DMS79 (cell line): ENCODE data around the gene AFAP1L1.

Source experiments
- DNase-seq: peaks from one replicate; lab custom pipeline; 2025; lab: John Stamatoyannopoulos, UW

AFAP1L1 gene

DNA sequence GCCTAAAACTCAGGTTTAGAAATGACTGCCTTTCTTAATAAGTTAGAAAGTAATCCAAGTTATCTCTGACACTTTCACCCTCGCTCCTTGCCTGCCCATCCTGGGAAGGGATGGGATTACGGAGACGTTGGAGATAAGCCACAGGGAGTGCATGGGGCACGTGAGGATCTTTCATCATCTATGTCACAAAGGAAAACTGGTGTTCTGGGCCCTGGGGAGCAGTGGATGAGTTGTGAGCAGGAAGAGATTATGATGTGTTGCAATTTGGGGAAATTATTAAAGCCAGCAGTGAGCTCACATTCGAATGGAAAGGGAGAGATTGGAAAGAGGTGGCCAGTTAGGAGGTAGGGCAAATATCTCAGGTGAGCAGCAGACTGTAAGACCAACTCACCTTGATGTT lies 12.8 kb downstream of the AFAP1L1 start:
- no peak for DNase-seq

DNA sequence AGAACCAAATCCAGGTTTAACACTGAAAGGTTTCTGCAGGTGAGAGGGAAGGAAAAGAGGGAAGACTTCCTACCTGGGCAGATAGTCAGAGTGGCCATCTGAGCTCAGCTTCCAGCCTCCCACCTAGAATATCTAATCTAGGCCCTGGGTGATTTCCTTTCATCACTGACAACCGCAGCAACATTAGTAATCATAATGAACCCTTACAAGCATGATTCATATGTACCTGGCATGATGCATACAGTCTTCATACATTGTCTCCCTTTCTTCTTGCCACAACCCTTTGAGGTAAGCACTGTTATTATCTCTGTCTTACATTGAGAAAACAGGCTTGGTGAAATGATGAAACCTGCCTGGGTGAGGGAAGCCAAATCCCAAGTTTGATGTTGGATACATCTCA lies 13.5 kb downstream of the AFAP1L1 start:
- no peak for DNase-seq

DNA sequence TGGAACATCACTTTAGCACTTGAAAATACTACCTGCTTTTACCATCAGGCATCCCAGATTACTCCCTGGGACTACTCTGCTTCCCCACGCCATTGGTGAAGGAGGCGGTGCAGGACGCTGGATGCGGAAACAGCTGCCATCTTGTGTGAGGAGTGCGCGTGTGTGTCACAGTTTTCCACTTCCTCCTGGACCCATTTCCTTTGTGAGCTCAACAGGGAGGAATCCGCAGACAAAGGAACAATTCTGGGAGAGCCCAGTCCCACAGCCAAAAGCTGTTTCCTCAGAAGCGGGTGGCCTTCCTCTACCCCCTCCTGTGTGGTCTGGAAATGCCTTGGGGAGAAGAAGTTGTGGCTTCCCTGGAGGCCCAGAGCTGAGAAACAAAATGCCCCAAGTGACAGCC lies 16.8 kb downstream of the AFAP1L1 start:
- DNase-seq, result no peak

DNA sequence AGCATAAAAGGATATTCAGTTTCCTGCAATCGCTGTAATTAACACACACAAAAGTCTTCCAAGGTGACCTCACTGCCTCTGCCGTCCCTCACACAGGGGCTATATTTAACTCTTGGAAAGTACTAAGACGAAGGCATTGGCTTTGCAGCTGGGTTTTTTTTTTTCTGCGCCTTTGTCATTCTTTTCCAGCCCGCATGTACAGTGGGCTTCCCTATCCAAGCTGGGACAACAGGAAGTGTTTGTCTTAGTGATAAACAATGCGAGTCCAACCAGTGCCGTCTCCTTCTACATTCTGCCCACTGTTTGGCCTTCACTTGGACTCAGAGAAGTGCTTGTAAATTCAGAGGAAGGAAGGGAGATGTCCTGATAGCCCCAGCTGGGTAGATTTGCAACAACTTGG lies 17.6 kb downstream of the AFAP1L1 start:
- DNase-seq, result no peak

DNA sequence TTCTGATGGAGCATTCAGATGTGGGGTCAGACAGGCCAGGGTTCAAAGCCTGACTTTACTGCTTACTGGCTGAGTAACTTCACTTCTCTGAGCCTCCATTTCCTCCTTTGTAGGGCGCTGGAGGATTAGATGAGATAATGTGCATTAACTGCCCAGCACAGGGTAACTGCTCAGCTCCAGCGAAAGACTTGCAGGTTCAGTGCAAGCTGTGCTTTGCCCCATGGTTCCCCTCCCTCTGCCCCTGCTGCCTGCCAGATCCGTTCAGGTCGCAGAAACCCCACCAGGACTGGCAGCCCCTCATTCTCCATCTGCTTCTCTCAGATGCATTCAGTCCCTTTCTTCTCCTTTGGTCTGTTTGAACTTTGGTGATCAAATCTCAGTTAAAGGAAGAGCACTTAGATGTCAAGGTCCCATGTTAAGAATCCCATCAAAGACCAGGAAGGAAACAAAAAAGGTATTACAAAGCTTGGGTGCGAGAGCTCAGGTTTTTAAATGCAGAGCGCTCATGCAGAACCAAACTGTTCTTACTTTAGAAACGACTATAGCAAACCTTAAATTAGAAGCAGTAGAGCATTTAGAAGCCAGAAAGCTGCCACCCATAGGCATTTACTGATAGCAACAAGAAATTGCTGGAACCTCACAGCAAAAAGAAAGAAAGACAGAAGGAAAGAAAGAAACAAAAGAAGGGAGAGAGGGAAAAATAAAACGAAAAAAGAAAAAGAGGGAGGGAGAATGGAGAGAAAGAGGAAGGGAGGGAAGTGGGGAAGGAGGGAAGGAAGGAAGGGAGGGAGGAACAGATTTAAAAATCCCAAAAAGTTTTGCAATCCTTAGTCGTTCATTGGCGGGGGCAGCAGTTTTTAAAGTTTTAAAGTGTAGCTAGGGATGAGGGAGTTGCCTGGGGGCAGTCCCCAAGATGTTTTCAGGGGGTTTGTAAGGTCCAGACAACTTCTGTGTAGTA lies 23.5 kb downstream of the AFAP1L1 start:
- DNase-seq, result no peak

DNA sequence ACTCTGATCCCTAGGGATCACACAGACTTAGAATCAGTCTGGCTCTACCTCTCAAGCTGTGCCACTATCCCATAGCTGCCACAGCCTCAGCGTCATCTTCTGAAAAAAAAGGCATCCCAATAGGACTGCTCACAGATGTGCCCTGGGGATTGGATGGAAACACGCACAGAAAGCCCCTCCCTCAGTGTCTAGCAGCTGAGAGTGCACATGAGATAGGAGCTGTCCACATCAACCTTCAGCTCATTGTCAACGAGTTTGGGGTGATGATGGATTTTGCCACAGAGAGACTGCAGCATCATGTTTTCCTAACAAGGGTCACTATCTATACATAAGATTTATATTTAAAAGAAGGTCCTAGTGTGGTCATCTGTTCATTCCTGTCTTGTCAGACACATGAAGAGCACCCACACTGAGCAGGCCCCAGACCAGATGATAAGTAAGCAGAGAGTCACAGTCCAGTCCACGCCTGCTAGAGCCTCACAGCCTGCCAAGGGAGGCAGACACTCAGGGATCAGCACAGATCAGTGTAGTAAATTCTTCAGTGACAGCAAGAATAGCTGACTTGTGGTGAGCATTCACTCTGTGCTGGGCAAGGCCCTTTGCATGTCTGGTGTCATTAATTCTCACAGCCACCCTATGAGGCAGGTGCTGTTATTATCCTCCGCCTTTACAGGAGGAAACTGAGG lies 25.8 kb downstream of the AFAP1L1 start:
- DNase-seq, result no peak

DNA sequence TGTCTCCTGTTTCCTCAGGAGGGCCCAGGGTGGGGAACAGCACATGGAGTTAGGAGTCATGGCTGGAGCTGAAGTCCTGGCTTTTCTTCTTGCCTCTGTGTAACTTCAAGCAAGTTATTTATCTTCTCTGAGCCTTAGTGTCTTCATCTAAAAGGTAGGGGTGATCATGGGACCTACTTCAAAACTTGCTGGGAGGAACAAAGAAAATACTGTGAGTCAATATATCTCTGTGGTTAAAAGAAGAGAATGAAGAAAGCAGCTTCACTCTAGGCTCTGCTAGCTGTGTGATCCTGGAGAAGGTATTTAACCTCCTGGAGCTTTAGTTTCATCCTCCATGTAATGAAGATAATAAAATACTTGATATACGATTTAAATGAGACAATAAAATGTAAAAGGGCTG lies 26.5 kb downstream of the AFAP1L1 start:
- DNase-seq, result no peak

DNA sequence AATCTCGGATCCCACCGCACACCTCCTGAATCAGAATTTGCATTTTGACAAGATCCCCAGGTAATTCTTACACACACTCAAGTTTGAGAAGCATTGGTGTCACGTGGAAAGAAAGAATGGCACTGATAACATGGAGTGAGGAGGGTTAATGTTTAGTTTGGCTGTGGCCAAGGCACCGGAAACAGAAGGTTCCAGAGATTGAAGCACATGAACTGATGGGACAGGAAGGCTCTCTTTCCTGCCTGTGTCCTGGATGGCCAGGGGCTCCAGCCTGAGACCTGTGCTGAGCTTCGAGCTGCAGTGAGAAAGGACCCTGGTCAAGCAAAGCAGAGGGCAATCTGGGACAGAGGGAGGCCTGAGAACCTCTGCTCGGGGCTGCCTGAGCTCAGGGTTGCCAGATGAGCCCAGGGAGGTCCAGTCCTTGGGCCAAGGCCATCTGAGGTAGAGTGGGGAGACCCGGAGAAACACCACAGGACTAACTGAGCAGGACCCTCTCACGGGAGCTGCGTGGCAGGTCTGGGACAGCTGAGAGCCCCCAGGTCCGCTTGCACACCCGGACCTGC lies 27.3 kb downstream of the AFAP1L1 start:
- no peak for DNase-seq

DNA sequence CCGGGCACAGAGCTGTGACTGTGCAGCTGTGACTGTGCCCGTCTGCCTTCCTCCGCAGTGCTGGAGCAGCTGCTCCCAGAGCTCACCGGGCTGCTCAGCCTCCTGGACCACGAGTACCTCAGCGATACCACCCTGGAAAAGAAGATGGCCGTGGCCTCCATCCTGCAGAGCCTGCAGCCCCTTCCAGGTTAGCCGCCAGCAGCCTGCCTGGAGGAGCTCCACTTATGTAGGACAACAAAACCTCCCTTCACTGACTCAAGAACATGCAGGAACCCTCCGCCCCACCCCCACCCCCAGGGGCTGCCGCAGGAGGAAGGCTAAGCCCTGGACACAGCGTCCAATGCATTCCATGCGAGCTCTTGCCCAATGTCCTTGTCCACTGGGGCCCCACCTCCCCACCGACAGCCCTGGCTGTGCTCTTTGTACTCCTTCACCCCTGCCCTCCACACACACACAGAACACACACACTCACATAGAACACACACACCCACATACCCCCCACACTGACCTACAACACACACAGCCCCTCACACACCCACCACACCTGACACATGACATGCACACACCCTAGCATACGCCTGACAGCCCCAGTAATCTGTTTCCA lies 27.9 kb downstream of the AFAP1L1 start:
- DNase-seq, result no peak

DNA sequence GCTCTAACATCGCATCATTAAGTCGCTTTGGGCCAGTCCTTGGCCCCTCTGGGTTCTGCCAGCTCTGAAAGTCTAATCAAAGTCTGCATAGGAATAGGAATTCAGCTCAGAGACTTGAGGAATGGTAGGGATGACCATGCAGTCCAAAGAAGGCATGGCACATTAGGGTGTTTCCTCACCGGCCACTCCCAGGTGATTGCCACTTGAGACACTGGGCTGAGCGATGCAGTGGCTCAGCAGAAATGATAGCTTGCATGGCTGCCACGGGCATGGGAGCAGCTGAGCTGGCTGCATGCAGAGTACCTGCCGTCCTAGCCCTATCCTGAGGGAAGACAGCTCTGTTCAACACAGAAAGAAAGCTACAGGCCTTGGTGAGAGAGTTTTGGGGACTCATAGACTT lies 28.8 kb downstream of the AFAP1L1 start:
- no peak for DNase-seq

DNA sequence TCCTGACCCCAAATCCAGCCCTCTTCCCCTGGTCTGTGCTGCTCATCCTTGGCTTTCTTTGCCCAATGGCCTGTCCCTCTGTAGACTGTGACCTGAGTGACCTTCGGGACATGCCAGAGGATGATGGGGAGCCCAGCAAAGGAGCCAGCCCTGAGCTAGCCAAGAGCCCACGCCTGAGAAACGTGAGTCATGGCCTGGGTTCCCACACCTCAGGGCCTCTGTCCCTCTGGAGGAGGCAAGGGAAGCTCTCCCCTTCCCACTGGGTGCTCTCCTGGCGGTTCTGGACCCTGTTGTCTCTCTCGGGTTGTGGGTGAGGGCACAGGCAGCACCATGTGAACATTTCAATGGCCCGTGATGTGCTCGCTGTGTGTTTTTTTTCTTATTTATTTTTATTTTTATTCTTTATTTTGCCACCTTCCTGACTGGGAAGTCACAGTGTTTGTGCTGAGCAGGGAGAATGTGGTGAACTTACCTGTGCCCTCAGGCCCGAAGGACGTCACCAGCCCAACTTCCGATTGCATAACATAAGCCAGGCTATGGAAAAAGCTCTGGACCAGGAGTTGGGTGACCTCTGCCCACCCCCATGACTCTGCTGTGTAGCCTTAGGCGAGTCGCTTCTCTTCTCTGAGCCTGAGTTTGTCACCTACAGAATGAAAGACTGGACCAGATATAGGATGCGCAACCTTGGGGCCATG lies 29.5 kb downstream of the AFAP1L1 start:
- DNase-seq, result no peak

DNA sequence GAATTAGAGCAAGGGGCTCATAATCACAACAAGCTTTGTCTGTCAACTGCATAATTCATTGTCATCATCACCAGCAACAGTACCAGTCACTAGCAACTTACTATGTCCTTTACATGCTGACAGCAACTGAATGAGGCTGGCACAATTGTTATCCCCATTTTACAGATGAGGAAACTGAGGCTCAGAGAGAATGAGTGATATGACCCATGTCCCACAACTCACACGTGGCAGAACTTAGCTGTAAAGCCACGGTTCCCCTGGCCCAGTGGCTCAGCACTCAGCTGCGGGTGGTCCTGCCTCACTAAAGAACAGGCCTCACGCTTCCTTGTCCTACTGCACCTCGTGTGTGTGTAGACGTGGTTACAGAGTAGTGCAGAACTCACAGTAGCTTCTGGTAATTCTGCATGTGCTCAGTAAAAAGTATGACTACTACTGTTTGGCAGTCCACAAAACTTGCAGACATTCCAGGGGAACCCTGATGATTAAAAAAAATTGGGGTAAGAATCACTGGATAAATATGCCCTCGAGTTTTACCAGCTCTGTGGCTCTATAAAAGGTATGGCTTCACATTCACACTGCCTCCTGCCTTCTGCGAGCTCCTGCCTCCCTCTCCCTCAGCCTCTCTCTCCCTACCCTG lies 30.2 kb downstream of the AFAP1L1 start:
- DNase-seq, result no peak

DNA sequence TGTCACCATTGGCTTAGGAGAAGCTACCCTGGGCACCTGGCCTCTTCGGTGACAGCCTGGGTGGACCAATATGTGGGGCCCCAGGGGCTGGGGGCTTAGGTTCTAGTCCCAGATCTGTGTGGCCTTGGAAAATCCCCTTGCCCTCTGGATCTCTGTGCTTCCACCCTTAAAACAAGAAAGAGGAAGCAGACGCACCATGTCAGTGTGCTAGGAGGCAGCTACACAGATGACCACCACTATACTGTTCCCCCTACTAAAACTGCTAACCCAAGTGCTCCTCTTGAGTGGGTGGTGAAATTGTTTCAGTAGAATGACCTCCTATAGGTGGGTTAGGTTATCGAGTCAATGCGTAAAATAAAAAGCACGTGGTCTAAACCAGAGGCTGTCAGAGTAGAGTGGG lies 31.0 kb downstream of the AFAP1L1 start:
- no peak for DNase-seq

DNA sequence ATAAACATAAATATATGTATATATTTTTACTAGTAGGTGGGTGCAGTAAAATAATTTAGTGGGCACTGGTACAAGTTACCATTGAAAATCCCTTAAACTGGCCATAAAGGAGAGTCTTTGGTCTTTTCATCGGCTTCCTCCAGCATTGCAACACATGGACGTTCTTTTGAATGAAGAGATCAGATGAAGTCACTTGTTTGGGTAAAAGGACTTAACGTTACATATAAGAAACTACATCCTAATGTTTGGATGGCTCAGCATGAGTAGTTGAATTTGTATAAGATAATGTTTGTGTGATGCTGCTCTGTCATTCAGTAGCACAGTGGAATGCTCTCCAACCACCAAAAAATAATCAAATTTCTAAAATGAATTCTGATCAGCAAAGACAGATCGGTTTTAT lies 31.6 kb downstream of the AFAP1L1 start:
- no peak for DNase-seq

DNA sequence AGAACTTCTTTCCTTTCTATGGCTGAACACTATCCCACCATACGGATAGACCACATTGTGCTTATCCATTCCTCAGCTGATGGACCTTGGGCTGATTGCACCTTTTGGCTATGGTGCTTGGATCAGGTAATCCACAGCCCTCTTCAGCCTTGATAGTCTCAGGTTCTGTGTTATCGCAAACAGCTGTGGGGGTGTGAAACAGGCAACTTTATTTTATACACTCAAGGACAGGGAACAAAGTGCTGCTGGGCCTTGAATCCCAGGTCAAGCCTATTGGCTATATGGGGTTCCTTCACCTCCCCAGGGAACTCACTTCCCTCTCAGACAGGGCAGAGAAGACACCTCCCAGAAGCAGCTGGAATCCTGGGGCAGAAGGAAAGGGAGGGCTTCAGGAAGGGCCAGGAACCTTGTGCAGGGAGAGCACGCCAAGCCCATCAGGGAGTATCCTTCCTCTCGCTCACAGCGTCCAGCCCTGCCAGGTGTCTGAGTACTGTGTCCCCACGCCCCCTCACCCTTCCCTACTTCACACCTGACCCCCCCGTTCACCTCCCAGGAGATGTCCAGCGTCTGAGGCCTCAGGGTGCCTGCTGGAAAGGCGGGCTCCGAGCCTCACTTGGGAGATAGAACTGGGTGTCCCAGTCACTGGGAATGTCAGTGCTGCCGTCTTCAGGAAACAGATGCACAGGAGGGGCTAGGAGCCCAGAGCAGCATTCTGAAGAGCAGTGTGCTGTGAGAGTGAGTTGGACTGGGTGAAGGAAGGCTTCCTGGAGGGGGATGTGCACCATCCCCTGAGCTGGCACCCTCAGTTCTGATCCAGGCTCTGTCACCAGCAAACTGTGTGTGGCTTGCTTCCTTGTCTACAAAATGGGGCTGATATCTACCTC lies 32.8 kb downstream of the AFAP1L1 start:
- no peak for DNase-seq

DNA sequence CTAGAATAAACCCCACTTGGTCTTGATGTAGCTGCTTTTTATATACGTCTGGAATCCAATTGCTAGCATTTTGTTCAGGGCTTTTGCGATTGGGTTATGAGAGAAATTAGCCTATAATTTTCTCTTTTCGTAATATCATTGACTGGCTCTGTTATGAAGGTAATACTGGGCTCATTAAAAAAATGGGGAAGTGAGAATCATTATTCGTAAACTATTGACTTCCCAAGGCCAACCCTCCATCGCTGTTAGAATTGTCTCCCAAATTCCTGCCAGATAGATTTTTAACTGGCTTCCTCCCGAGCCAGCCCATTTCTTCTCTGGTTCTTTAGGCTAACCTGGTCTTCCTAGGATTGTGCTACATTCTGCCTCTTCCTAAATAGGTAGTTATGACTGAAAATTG lies 37.7 kb downstream of the AFAP1L1 start:
- no peak for DNase-seq

DNA sequence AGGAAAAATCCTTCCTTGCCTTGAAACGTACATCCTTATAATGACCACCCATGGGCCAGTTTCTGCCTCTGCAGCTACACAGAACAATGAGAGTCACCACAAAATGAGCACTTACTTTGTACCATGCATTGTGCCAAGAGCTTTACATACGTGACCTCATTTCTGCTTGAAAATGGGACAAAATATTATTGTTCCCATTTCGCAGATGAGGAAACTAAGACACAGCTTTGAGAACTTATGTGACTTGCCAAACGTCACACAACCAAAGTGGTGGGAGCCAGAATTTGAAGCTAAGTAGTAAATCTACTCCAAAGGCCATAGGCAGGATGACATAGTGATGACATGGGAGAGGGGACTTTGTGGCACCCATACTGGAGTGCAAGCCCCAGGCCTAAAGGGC lies 38.8 kb downstream of the AFAP1L1 start:
- no peak for DNase-seq

DNA sequence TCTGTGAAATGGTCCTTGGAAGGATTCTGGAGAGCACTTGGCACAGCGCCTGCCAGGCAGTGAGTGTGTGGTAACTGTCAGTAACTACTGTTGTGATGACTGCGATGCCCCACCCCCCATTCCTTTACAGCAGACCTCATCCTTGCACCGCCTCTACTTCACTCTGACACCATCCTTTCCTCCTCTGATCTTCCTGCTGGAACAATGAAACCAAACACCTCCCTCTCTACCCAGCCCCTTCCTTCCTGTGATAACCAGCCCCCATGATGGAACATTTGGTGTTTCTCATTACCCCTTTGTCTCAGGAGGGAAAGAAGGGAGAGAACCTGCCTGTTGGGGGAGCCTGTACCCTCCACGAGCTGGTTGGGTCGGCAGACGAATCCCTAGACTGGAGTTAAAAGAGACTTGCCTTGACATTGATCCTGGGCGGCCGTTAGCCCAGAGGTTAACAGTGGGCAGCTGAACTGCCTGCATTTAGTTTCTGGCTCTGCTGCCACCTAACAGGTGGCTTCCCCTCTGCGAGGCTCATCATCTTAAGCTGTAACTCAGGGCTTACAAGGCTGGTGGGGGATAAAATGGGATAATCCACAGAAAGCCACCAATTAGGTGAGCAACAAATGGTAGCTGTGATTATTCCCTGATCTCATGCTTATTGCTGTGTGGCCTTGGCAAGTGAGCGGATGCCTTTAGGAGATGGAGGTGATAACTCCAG lies 39.4 kb downstream of the AFAP1L1 start:
- no peak for DNase-seq

DNA sequence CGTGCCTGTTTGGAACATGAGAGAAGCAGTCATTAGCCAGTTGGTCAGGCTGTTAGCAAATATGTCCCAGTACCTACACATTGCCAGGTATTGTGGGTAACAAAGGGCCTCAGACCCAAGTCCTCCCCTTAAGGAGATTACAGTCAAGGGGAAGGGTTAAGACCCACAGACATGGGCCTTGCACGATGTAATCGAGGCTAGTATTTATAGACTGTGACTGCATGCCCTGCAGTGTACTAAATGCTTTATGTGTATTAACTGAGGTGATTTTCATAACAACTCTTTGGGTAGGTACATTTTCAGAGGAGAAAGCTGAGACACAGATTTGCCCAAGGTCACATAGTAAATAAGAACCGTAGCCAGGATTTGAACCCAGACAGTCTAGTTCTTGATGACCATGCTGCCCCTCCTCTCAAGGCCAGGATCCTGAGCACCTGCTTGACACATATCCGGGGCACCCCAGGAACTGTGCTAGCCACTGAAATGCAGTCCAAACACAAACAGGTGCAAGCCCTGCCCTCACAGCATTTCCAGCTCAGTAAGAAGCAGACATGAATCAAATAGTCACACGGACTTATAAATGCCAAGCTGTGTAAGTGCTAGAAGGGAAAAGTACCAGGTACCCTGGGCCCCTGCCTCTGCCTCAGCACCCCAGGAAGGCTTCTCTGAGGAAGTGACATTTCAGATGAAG lies 41.6 kb downstream of the AFAP1L1 start:
- DNase-seq, result no peak
